ENCODE results near the gene TRIL.

DNA sequence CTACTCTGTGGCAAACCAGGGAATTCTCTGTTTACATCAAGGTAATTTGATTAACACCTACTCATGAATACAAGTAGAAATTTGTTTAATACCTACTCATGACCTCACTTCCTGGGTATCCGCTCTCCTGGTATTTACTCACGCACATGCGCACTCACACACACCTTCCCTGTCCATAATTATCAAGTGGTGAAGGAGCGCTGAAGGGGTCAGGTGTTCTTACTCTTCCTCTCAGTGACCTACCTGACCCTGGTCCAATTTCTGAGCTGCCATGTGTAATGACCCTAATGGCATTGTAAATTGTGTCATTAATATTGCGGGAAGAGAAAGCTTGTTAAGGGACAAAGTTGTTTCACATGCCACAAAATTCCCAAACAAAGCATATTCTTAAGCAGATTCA, 41.3 kb upstream of the TRIL start:
- TF ChIP-seq, protein P1, sequence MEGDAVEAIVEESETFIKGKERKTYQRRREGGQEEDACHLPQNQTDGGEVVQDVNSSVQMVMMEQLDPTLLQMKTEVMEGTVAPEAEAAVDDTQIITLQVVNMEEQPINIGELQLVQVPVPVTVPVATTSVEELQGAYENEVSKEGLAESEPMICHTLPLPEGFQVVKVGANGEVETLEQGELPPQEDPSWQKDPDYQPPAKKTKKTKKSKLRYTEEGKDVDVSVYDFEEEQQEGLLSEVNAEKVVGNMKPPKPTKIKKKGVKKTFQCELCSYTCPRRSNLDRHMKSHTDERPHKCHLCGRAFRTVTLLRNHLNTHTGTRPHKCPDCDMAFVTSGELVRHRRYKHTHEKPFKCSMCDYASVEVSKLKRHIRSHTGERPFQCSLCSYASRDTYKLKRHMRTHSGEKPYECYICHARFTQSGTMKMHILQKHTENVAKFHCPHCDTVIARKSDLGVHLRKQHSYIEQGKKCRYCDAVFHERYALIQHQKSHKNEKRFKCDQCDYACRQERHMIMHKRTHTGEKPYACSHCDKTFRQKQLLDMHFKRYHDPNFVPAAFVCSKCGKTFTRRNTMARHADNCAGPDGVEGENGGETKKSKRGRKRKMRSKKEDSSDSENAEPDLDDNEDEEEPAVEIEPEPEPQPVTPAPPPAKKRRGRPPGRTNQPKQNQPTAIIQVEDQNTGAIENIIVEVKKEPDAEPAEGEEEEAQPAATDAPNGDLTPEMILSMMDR (IDR thresholded peaks at IDR 0.05; ENCODE audit: extremely low read depth in 1 of 2, insufficient read depth in 1 of 2, low read depth in 1 of 2, low read length in 2 of 2) = no peak
- TF ChIP-seq, protein P2, sequence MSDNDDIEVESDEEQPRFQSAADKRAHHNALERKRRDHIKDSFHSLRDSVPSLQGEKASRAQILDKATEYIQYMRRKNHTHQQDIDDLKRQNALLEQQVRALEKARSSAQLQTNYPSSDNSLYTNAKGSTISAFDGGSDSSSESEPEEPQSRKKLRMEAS (IDR thresholded peaks at IDR 0.05; ENCODE audit: insufficient read depth, insufficient read length) = no peak
- TF ChIP-seq POLR2AphosphoS5 (IDR thresholded peaks at IDR 0.05; ENCODE audit: insufficient read depth, low read depth, low read length) (no peak), POLR2A (IDR thresholded peaks at IDR 0.05; ENCODE audit: low read depth, low read length) (no peak)

Data from endothelial cell of umbilical vein (primary cell).